HFFc6 (cell line): ENCODE data around the gene MYO15A. TPM values are rescaled to one million over a fixed set of nuclear protein-coding genes. Genes with fewer than 3 reads are reported as not detected.

Experiments
- DNase-seq: peaks from one replicate; pipeline ENCODE4 v3.0.0-alpha.2; 2018
- H3K27ac Mint-ChIP-seq: 2 replicates; pipeline ENCODE4 v1.8.0; 2020; ENCODE audit warnings: mild to moderate bottlenecking, mixed read lengths
- H3K27me3 Mint-ChIP-seq: 2 replicates; pipeline ENCODE4 v1.8.0; 2021; ENCODE audit warnings: mild to moderate bottlenecking, moderate library complexity, mixed read lengths; ENCODE audit not compliant: insufficient read depth
- H3K36me3 Mint-ChIP-seq: 2 replicates; pipeline ENCODE4 v1.8.0; 2021; ENCODE audit warnings: low read depth, mixed read lengths
- H3K4me1 Mint-ChIP-seq: 2 replicates; pipeline ENCODE4 v1.8.0; 2020; ENCODE audit warnings: low read depth, mixed read lengths
- H3K4me3 Mint-ChIP-seq: 2 replicates; pipeline ENCODE4 v1.8.0; 2020; ENCODE audit warnings: mild to moderate bottlenecking, moderate library complexity, mixed read lengths
- H3K9me3 Mint-ChIP-seq: 2 replicates; pipeline ENCODE4 v1.8.0; 2020; ENCODE audit warnings: mild to moderate bottlenecking, mixed read lengths
- total RNA-seq, 6 experiments: library from RNA; stranded (reverse); fragmentation: NEBNext Ultra II Directional; extraction: Animal tissue kit (Norgen Biotek cat#: 25700); gene quantifications; 2 replicates in 1 of 6; 3 replicates in 5 of 6; pipeline ENCODE4 v1.2.3, GENCODE V29; 2021
- TF ChIP-seq, protein P1 (sequence below): fragments of 200-600 bp; sonication (generic); IDR thresholded peaks from 2 replicates; pipeline ENCODE4 v1.5.0; 2021; ENCODE audit warnings: antibody characterized with exemption, mild to moderate bottlenecking

The MYO15A gene
- total RNA-seq, 6 experiments from 2014 or later = 0.12 to 0.20 (median 0.16) TPM; not detected in 2

DNA sequence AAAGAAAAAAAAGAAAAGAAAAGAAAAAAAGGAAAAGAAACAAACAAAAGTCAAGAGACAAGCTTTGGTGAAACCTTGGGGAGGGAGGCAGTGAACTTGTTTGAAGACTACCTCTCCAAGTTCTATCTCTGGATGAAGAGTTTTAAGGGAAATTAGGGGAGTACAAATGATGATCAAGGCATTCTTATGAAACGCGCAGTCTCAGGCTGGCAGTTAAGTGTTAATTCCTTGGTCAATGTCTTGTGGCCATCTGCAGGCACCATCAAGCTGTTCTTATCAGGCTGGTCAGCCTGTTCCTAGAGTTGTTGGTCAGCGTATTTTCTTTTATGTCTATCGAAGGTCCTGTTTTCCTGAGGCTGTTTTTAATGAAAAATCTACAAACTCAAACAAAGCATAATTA lies 29.0 kb upstream of the MYO15A start:
- no peak for DNase-seq

DNA sequence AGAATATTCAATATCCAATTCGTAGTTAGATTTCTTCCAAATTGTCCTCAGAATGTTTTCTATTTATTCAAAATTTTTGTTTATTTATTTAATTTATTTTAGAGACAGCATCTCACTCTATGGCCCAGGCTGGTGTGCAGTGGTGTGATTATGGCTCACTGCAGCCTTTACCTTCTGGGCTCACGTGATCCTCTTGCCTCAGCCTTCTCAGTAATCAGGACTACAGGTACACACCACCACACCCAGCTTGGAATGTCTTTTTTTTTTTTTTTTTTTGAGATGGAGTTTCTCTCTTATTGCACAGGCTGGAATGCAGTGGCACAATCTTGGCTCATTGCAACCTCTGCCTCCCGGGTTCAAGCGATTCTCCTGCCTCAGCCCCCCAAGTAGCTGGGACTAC lies 24.3 kb upstream of the MYO15A start:
- peaks cover 6% of the 10 kb centered on the region for H3K36me3 Mint-ChIP-seq
- H3K9me3 Mint-ChIP-seq = no peaks in the 10 kb centered on the region
- TF ChIP-seq, protein P1, sequence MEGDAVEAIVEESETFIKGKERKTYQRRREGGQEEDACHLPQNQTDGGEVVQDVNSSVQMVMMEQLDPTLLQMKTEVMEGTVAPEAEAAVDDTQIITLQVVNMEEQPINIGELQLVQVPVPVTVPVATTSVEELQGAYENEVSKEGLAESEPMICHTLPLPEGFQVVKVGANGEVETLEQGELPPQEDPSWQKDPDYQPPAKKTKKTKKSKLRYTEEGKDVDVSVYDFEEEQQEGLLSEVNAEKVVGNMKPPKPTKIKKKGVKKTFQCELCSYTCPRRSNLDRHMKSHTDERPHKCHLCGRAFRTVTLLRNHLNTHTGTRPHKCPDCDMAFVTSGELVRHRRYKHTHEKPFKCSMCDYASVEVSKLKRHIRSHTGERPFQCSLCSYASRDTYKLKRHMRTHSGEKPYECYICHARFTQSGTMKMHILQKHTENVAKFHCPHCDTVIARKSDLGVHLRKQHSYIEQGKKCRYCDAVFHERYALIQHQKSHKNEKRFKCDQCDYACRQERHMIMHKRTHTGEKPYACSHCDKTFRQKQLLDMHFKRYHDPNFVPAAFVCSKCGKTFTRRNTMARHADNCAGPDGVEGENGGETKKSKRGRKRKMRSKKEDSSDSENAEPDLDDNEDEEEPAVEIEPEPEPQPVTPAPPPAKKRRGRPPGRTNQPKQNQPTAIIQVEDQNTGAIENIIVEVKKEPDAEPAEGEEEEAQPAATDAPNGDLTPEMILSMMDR = no peak
- H3K27me3 Mint-ChIP-seq = peaks cover 13% of the 10 kb centered on the region
- no peak overlapping the region for H3K27ac Mint-ChIP-seq
- peaks cover 21% of the 10 kb centered on the region for H3K4me1 Mint-ChIP-seq
- no peak overlapping the region for H3K4me3 Mint-ChIP-seq
- no peak for DNase-seq

More for the DNA sequence above, 29.0 kb upstream of the MYO15A start:
- TF ChIP-seq, protein P1 = no peak
- no peak overlapping the region for H3K27ac Mint-ChIP-seq
- peaks cover 5% of the 10 kb centered on the region for H3K4me1 Mint-ChIP-seq
- H3K27me3 Mint-ChIP-seq = peaks cover 28% of the 10 kb centered on the region
- no peaks in the 10 kb centered on the region for H3K9me3 Mint-ChIP-seq
- no peak overlapping the region for H3K4me3 Mint-ChIP-seq
- H3K36me3 Mint-ChIP-seq = no peaks in the 10 kb centered on the region

DNA sequence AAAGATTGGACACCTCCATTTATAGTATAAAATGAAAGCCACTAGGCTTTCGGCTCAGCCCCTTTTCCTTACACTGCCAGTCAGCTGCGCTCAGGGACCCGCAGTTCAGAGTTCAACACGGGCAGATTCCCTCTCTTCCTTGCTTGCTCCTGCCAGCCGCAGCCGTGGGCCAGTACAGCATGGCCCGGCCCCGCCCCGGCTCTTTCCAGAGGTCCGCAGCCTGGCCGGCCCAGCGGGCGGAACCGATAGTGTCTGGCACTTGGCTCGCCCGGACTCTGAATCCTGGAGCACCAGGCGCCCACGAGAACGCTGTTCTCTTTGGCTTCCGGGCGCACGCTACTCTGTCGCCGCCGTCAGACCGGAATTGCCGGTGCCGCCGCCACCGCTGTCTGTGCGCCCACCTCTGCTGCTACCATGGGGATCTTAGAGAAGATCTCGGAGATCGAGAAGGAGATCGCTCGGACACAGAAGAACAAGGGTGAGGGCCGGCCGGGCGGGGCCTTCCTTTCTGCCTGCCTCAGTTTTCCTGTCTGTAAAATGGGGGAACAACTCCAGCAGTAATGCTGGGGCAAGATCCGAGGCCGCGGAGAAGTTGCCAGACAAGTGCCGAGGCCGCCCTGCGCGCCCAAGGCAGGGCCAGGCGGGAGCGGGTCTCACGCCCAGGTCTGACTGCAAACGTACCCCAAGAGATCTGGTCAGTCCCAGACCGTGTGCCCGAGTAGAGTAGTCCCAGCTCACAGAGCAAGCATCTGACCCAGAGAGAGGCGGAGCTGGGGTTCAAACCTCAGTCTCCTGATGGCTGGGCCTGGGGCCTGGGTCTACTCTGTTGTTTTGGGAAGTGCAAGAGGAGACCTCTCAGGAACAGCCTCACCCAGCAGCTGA lies 20.7 kb upstream of the MYO15A start, which contains the start of gene DRG2:
Gene DRG2, plus strand, starts transcription at position 339 of the 882 bp plus-strand sequence. Its CDS starts 76 bp downstream, at position 415.
- peak; percentile 87 for DNase-seq
- H3K27me3 Mint-ChIP-seq = peaks cover 2% of the 10 kb centered on the region
- TF ChIP-seq, protein P1 = peak; percentile 25; the same call in 1 of the 2 replicates
- peaks cover 13% of the 10 kb centered on the region for H3K36me3 Mint-ChIP-seq
- H3K27ac Mint-ChIP-seq = peak within 1 kb of the TSS; percentile 94
- no peaks in the 10 kb centered on the region for H3K9me3 Mint-ChIP-seq
- H3K4me3 Mint-ChIP-seq = peak within 1 kb of the TSS; percentile 99
- H3K4me1 Mint-ChIP-seq = peaks cover 27% of the 10 kb centered on the region

DNA sequence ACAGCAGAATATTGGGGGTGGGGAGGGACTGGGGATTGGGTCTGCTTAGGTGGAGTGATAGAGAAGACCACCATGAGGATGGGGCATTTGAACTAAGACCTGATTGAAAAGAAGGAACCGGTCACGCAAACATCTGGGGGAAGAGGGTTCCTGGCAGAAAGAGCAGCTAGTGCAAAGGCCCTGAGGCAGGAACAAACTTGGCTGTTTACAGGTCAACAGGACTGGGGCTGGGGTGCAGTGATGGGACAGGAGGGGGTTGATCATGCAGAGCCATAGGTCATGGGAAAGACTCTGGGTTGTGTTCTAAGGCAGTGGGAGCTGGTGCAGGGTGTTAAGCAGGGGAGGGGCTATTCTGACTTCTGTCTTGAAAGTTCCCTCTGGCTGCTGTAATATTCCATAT lies 18.9 kb upstream of the MYO15A start:
- H3K9me3 Mint-ChIP-seq = no peaks in the 10 kb centered on the region
- peaks cover 2% of the 10 kb centered on the region; the same call in 1 of the 2 replicates for H3K27me3 Mint-ChIP-seq
- peak overlapping the region; percentile 35 for H3K4me3 Mint-ChIP-seq

DNA sequence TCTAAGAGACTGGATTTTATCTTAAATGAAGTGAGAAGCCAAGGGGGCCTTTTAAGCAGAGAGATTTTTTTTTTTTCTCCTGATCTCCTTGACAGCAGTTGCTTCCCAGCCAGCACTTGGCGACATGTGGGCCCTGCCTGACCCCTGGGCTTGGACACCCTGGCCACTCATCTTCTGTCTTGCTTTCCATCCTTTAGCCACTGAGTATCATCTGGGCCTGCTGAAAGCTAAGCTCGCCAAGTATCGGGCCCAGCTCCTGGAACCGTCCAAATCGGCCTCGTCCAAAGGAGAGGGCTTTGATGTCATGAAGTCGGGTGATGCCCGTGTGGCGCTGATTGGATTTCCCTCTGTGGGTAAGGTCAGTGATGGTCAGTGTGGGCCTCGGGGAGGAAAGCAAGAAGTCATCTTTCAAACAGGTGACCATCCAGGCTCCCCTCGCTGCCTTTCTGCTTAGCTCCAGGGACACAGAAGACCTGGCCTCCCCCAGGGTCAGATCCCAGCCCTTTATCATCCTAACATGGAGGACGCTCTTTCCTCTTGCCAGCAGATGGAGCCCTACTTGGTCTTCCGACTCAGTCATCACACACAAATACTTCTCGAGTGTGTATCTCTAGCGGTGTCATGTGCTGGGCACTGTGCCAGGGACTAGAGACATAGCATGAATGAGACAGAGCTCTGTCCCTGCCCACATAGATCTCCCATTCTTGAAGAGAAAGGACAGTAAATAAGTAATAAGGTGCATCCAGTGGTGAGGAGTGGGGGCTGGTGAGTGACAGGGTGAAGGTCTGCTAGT lies 14.7 kb upstream of the MYO15A start:
- peak; percentile 81 for DNase-seq
- Mint-ChIP-seq H3K4me1 (peaks cover 19% of the 10 kb centered on the region), H3K27me3 (peaks cover 1% of the 10 kb centered on the region; the same call in 1 of the 2 replicates), H3K27ac (peak overlapping the region; percentile 43), H3K36me3 (peaks cover 24% of the 10 kb centered on the region), H3K4me3 (no peak overlapping the region), H3K9me3 (no peaks in the 10 kb centered on the region)
- TF ChIP-seq, protein P1 = peak; percentile 77

More for the DNA sequence above, 18.9 kb upstream of the MYO15A start:
- H3K4me1 Mint-ChIP-seq = peaks cover 35% of the 10 kb centered on the region
- DNase-seq = no peak
- TF ChIP-seq, protein P1 = no peak
- 0 out of 2 replicates have a peak overlapping the region, but pooled peaks have one; percentile 11 for H3K27ac Mint-ChIP-seq
- H3K36me3 Mint-ChIP-seq = peaks cover 23% of the 10 kb centered on the region
